GM21360 (cell line): ENCODE measurements around the gene RETN.

Experiments used
- ATAC-seq: cut with Tn5 transposase; IDR thresholded peaks from one replicate; pipeline ENCODE4 v1.9.1; 2021; ENCODE audit warnings: mild to moderate bottlenecking, moderate library complexity; ENCODE audit not compliant: unreplicated experiment

Gene RETN

GRCh38 chr19:7705387-7706187 lies 36.7 kb downstream of the RETN start:
- ATAC-seq = no peak

GRCh38 chr19:7706188-7706954 lies 37.5 kb downstream of the RETN start:
- ATAC-seq = no peak

GRCh38 chr19:7706955-7707456 lies 38.2 kb downstream of the RETN start:
- no peak for ATAC-seq

- ATAC-seq = no peak
These were observed 41.1 kb downstream of the RETN start for GRCh38 chr19:7709932-7710460.

- ATAC-seq = no peak
These were observed 41.8 kb downstream of the RETN start for GRCh38 chr19:7710616-7711015.

- ATAC-seq = no peak
These were observed 46.8 kb downstream of the RETN start for GRCh38 chr19:7715671-7716070.

GRCh38 chr19:7716762-7717161 lies 47.9 kb downstream of the RETN start:
- ATAC-seq = no peak

- ATAC-seq = no peak
These were observed 49.8 kb downstream of the RETN start for GRCh38 chr19:7718668-7719067.
